ENCODE data around the gene CATSPERD.

GRCh38 chr19:5705552-5705951 lies 14.9 kb upstream of the CATSPERD start:
- TF ChIP-seq POLR2A (IDR thresholded peaks at IDR 0.05; ENCODE audit: low read depth, low read length) (no peak), BHLHE40 (IDR thresholded peaks at IDR 0.05; ENCODE audit: low read depth, low read length) (no peak), MXI1 (IDR thresholded peaks at IDR 0.05; ENCODE audit: borderline replicate concordance, low read depth, low read length) (no peak)
